ENCODE results near the gene TNRC6B.
"Not testable (repeated sequence)": the region's sequence is repeated elsewhere in the genome, so short reads cannot be mapped to it uniquely, and the experiment has no call there.

TNRC6B gene

GRCh38 chr22:40182231-40182835, 4.6 kb downstream of the TNRC6B start:
- Histone ChIP-seq H2BK5ac (ENCODE audit: low read depth, low read length, poor library complexity, severe bottlenecking) (no peak overlapping the region), H2BK120ac (ENCODE audit: low read depth, low read length) (no peak overlapping the region), H3K4me2 (ENCODE audit: low read length, poor library complexity, severe bottlenecking) (no peak overlapping the region), H3K4ac (ENCODE audit: low read depth in 1 of 2, low read length in 2 of 2) (no peak overlapping the region), H2BK12ac (ENCODE audit: low read length in 2 of 2) (peak overlapping the region in 1 of 2 experiments; percentile 57), H3K4me1 (ENCODE audit: control insufficient read depth, insufficient read depth, low read depth, low read length) (peaks cover 7% of the 10 kb centered on the region), H3K36me3 (ENCODE audit: control insufficient read depth in 1 of 2, insufficient read depth in 2 of 2, low read depth in 1 of 2, low read length in 2 of 2) (no peaks in the 10 kb centered on the region), H2BK15ac (ENCODE audit: low read depth, poor library complexity, severe bottlenecking) (no peak overlapping the region), H4K91ac (ENCODE audit: low read length) (no peak overlapping the region), H3K4me3 (ENCODE audit: insufficient read depth in 1 of 2, low read depth in 1 of 2, low read length in 2 of 2) (peak overlapping the region in 1 of 2 experiments; percentile 45), H3K79me1 (replicated peaks; ENCODE audit: low read length, poor library complexity, severe bottlenecking) (peaks cover under 1% of the 10 kb centered on the region), H4K8ac (ENCODE audit: low read length) (no peak overlapping the region), H3K14ac (ENCODE audit: low read length in 2 of 2) (no peak overlapping the region), H3K9me3 (ENCODE audit: control insufficient read depth, low read length) (no peaks in the 10 kb centered on the region), H3K23ac (ENCODE audit: low read length in 2 of 2) (no peak overlapping the region), H3K27ac (ENCODE audit: low read length, poor library complexity, severe bottlenecking) (no peak overlapping the region), H3K9ac (ENCODE audit: low read length) (peak overlapping the region; percentile 64), H3K27me3 (ENCODE audit: control insufficient read depth in 1 of 2, insufficient read depth in 1 of 2, low read length in 2 of 2) (no peaks in the 10 kb centered on the region), H3K18ac (ENCODE audit: low read depth in 1 of 2, low read length in 2 of 2) (no peak overlapping the region), H2AFZ (ENCODE audit: low read depth, low read length) (no peak overlapping the region), H2AK5ac (ENCODE audit: low read length, severe bottlenecking) (no peak overlapping the region)
- DNase-seq = peak; percentile 16
- 67% methylated on average over 3 of the region's 4 CpGs for WGBS

- peak overlapping the region in 1 of 2 experiments; percentile 45 for H3K4me3 ChIP-seq (ENCODE audit: insufficient read depth in 1 of 2, low read depth in 1 of 2, low read length in 2 of 2)
- H3K14ac ChIP-seq (ENCODE audit: low read length in 2 of 2) = no peak overlapping the region
- H3K23ac ChIP-seq (ENCODE audit: low read length in 2 of 2) = no peak overlapping the region
- no peak overlapping the region for H4K8ac ChIP-seq (ENCODE audit: low read length)
- no peaks in the 10 kb centered on the region for H3K9me3 ChIP-seq (ENCODE audit: control insufficient read depth, low read length)
- no peak overlapping the region for H2BK15ac ChIP-seq (ENCODE audit: low read depth, poor library complexity, severe bottlenecking)
- H3K27ac ChIP-seq (ENCODE audit: low read length, poor library complexity, severe bottlenecking) = peak overlapping the region; percentile 36
- H3K36me3 ChIP-seq (ENCODE audit: control insufficient read depth in 1 of 2, insufficient read depth in 2 of 2, low read depth in 1 of 2, low read length in 2 of 2) = no peaks in the 10 kb centered on the region
- H3K4ac ChIP-seq (ENCODE audit: low read depth in 1 of 2, low read length in 2 of 2) = no peak overlapping the region
- peak overlapping the region; percentile 64 for H3K9ac ChIP-seq (ENCODE audit: low read length)
- H4K91ac ChIP-seq (ENCODE audit: low read length) = no peak overlapping the region
- no peak overlapping the region for H3K4me2 ChIP-seq (ENCODE audit: low read length, poor library complexity, severe bottlenecking)
- no peak overlapping the region for H2BK5ac ChIP-seq (ENCODE audit: low read depth, low read length, poor library complexity, severe bottlenecking)
- no peak overlapping the region for H2BK12ac ChIP-seq (ENCODE audit: low read length in 2 of 2)
- H2AK5ac ChIP-seq (ENCODE audit: low read length, severe bottlenecking) = peak overlapping the region; percentile 46
- H2BK120ac ChIP-seq (ENCODE audit: low read depth, low read length) = no peak overlapping the region
- no peak overlapping the region for H2AFZ ChIP-seq (ENCODE audit: low read depth, low read length)
- H3K79me1 ChIP-seq (replicated peaks; ENCODE audit: low read length, poor library complexity, severe bottlenecking) = peaks cover 2% of the 10 kb centered on the region
- peaks cover 7% of the 10 kb centered on the region for H3K4me1 ChIP-seq (ENCODE audit: control insufficient read depth, insufficient read depth, low read depth, low read length)
- DNase-seq = peak; percentile 97
- 2% methylated on average over 9 of the region's 9 CpGs for whole genome bisulfite sequencing
- peak overlapping the region in 1 of 2 experiments; percentile 22 for H3K18ac ChIP-seq (ENCODE audit: low read depth in 1 of 2, low read length in 2 of 2)
- no peaks in the 10 kb centered on the region for H3K27me3 ChIP-seq (ENCODE audit: control insufficient read depth in 1 of 2, insufficient read depth in 1 of 2, low read length in 2 of 2)
These were observed 5.4 kb downstream of the TNRC6B start for GRCh38 chr22:40183029-40183581.

GRCh38 chr22:40183603-40184002, 5.9 kb downstream of the TNRC6B start:
- H4K8ac ChIP-seq (ENCODE audit: low read length); H3K18ac ChIP-seq (ENCODE audit: low read depth in 1 of 2, low read length in 2 of 2); H4K91ac ChIP-seq (ENCODE audit: low read length); H2BK5ac ChIP-seq (ENCODE audit: low read depth, low read length, poor library complexity, severe bottlenecking); DNase-seq; H3K4me2 ChIP-seq (ENCODE audit: low read length, poor library complexity, severe bottlenecking); H3K27me3 ChIP-seq (ENCODE audit: control insufficient read depth in 1 of 2, insufficient read depth in 1 of 2, low read length in 2 of 2); H2AFZ ChIP-seq (ENCODE audit: low read depth, low read length); H3K36me3 ChIP-seq (ENCODE audit: control insufficient read depth in 1 of 2, insufficient read depth in 2 of 2, low read depth in 1 of 2, low read length in 2 of 2); H3K23ac ChIP-seq (ENCODE audit: low read length in 2 of 2); H3K9me3 ChIP-seq (ENCODE audit: control insufficient read depth, low read length); H2AK5ac ChIP-seq (ENCODE audit: low read length, severe bottlenecking); H3K14ac ChIP-seq (ENCODE audit: low read length in 2 of 2); H3K4ac ChIP-seq (ENCODE audit: low read depth in 1 of 2, low read length in 2 of 2); H2BK120ac ChIP-seq (ENCODE audit: low read depth, low read length); H3K79me1 ChIP-seq (replicated peaks; ENCODE audit: low read length, poor library complexity, severe bottlenecking); H3K4me1 ChIP-seq (ENCODE audit: control insufficient read depth, insufficient read depth, low read depth, low read length); H2BK12ac ChIP-seq (ENCODE audit: low read length in 2 of 2); H2BK15ac ChIP-seq (ENCODE audit: low read depth, poor library complexity, severe bottlenecking): not testable (repeated sequence)
- peak overlapping the region; percentile 64 for H3K9ac ChIP-seq (ENCODE audit: low read length)
- peak overlapping the region; percentile 17 for H3K27ac ChIP-seq (ENCODE audit: low read length, poor library complexity, severe bottlenecking)
- WGBS = 78% methylated on average over 11 of the region's 13 CpGs
- peak overlapping the region in 1 of 2 experiments; percentile 45 for H3K4me3 ChIP-seq (ENCODE audit: insufficient read depth in 1 of 2, low read depth in 1 of 2, low read length in 2 of 2)

GRCh38 chr22:40187389-40187788, 9.7 kb downstream of the TNRC6B start:
- Histone ChIP-seq H2BK120ac (ENCODE audit: low read depth, low read length) (no peak overlapping the region), H3K4ac (ENCODE audit: low read depth in 1 of 2, low read length in 2 of 2) (no peak overlapping the region), H3K4me1 (ENCODE audit: control insufficient read depth, insufficient read depth, low read depth, low read length) (peaks cover 7% of the 10 kb centered on the region), H3K18ac (ENCODE audit: low read depth in 1 of 2, low read length in 2 of 2) (no peak overlapping the region), H2BK12ac (ENCODE audit: low read length in 2 of 2) (no peak overlapping the region), H2BK5ac (ENCODE audit: low read depth, low read length, poor library complexity, severe bottlenecking) (no peak overlapping the region), H3K4me2 (ENCODE audit: low read length, poor library complexity, severe bottlenecking) (no peak overlapping the region), H3K36me3 (ENCODE audit: control insufficient read depth in 1 of 2, insufficient read depth in 2 of 2, low read depth in 1 of 2, low read length in 2 of 2) (no peaks in the 10 kb centered on the region), H2BK15ac (ENCODE audit: low read depth, poor library complexity, severe bottlenecking) (no peak overlapping the region), H3K9ac (ENCODE audit: low read length) (no peak overlapping the region), H3K79me1 (replicated peaks; ENCODE audit: low read length, poor library complexity, severe bottlenecking) (peaks cover 16% of the 10 kb centered on the region), H3K14ac (ENCODE audit: low read length in 2 of 2) (peak overlapping the region in 1 of 2 experiments; percentile 22), H2AFZ (ENCODE audit: low read depth, low read length) (no peak overlapping the region), H4K91ac (ENCODE audit: low read length) (peak overlapping the region; percentile 32), H3K4me3 (ENCODE audit: insufficient read depth in 1 of 2, low read depth in 1 of 2, low read length in 2 of 2) (no peak overlapping the region), H3K27ac (ENCODE audit: low read length, poor library complexity, severe bottlenecking) (no peak overlapping the region), H3K23ac (ENCODE audit: low read length in 2 of 2) (no peak overlapping the region), H3K9me3 (ENCODE audit: control insufficient read depth, low read length) (no peaks in the 10 kb centered on the region), H4K8ac (ENCODE audit: low read length) (no peak overlapping the region), H3K27me3 (ENCODE audit: control insufficient read depth in 1 of 2, insufficient read depth in 1 of 2, low read length in 2 of 2) (no peaks in the 10 kb centered on the region), H2AK5ac (ENCODE audit: low read length, severe bottlenecking) (no peak overlapping the region)
- DNase-seq = no peak
- WGBS = 85% methylated on average over 2 of the region's 7 CpGs

Measured in mesenchymal stem cell (in vitro differentiated cells and primary cell).